GM18907 (cell line): ENCODE measurements around the gene IL1RL1.
A peak's percentile ranks its signal among the peaks of the same experiment; 100 is the strongest.

Source experiments
- ATAC-seq: cut with Tn5 transposase; IDR thresholded peaks from one replicate; pipeline ENCODE4 v1.9.1; 2021; ENCODE audit warnings: mild to moderate bottlenecking, moderate library complexity; ENCODE audit not compliant: unreplicated experiment

Gene IL1RL1

DNA sequence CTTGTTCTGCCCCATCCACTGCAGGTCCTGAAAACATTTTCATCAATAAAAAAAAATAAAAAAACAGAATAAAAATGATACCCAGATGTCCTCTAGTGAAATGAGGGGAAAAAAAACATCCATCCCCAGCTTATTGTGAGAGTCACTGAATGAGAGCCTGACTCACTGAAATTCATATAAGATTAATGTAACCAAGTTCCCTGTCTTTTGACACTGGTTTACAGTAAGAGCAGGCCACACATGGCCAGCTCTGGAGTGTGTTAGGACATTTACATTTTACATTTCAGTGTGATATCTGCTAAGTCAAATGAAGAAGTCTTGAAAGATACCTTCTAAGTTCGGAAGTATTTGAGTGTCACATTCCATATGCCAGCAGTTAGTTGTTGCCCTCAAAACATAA is 23.1 kb downstream of the IL1RL1 start:
- ATAC-seq = no peak

DNA sequence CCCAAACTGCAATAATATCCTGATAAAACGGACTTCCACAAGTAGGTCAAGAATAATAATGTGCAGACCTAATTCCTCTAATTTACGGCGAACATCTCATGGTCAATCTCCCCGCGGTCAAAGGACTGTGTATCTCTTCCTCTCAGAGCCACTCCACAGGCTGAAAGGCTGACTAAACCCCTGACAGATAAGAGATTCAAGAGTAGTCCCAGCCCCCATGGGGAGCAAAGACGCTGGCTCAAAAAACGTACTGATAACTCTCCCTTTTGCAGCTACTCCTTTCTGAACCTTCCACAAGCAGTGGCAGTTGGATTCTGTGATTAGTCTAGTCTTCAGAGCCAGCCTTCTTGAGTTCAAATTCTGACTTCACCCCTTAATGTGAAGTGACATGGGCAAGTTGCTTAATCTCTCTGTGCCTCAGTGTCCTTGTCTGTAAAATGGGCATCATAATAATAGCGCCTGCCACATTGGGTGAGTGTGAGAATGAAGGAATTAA is 24.6 kb downstream of the IL1RL1 start:
- no peak for ATAC-seq

DNA sequence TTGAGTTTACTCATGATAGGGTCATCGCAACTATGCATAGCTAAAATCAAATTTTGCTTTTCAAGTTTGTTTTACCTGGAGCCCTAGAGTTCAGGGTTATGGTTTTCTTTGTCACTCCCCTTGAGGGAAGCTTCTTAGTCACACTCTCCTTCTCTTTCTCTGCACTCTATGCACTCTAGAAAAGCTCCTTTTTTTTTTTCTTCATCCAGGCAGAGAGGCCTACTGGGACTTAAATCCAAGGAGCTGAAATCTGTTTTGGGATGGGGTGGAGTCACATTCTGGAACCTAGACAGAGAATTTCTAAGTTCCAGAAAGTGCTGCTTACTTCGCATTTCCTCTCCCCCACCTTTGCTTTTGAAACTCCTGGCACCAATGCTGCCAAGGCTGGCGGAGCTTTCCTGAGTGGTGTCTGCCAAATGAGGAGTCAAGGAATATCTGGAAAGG is 25.2 kb downstream of the IL1RL1 start:
- ATAC-seq = no peak

DNA sequence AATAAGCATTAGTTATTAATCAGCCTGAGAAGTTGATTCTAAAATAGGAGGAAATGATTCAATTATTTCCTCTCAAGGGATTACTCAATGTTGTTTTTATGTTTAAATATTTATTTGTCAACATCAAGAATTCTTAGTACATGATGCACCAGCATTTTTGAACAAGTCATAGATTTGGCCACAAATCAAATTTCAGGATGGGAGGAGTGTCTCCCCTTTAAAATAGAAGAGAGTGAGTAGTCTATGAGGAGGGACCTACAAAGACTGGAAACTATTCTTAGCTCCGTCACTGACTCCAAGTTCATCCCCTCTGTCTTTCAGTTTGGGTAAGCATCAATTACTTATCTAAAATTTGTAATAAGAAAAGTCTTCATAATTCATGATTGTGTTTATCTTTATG is 25.6 kb downstream of the IL1RL1 start:
- ATAC-seq = no peak

DNA sequence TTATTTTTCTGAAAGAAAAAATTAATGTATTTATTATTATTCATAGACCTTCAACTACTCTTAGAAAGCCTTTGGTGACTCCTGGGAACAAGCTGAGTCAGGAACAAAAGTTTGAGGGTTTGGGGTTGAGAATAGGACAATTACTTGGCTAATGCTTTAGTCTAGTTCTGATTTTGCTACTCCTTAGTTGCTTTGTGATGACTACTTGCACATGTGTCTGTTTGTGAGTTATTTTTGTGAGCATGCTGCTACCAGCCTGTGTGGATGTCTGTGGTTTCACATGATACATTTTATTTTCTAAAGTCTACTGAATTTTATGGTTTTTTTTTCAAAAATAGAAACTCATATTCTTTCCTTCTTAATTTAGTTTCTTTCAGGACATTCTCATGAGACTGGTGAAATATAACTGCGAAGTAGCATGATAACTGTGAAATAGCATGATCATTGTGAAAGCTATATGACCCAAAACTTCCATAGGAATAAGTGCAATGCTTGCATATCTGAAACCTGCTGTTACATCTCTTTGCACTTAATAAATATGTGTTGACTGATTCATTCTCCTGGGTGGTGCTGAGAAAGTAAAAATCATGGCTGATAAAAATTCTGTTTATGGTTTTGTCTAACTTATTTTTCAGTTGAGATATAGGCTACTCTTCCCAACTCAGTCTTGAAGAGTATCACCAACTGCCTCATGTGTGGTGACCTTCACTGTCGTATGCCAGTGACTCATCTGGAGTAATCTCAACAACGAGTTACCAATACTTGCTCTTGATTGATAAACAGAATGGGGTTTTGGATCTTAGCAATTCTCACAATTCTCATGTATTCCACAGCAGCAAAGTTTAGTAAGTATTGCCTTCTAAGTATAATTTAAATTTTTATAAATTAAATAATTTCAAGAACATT is 26.4 kb downstream of the IL1RL1 start:
- no peak for ATAC-seq

DNA sequence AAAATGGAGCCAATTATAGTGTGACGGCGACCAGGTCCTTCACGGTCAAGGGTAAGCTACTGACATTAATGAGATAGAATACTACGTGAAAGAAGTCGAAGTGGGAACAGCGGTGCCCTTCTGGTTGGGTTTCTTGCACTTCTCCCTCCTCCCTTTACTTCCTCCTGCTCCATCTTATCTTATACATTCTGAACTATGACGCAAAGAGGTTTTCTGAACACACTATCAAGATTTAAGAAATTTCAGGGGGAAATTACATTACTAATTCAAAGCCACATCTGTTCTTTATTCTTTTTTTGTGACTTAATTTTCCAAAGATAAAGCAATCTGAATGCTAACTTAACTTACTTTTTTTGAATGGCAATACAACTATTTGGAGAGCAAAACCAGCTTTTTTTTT is 29.4 kb downstream of the IL1RL1 start:
- no peak for ATAC-seq

DNA sequence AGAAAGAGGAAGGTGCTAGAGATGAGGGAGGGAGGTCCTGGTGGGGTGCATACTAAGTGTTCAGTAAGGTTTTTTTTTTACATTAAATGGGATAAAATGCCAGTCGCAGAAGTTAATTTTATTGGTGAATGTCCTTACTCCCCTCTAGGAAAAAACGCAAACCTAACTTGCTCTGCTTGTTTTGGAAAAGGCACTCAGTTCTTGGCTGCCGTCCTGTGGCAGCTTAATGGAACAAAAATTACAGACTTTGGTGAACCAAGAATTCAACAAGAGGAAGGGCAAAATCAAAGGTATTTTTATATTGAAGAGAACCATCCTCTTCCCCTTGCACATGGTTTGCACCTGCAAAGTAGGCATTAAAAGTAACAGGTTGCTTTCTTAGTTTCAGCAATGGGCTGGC is 31.5 kb downstream of the IL1RL1 start:
- ATAC-seq = no peak

DNA sequence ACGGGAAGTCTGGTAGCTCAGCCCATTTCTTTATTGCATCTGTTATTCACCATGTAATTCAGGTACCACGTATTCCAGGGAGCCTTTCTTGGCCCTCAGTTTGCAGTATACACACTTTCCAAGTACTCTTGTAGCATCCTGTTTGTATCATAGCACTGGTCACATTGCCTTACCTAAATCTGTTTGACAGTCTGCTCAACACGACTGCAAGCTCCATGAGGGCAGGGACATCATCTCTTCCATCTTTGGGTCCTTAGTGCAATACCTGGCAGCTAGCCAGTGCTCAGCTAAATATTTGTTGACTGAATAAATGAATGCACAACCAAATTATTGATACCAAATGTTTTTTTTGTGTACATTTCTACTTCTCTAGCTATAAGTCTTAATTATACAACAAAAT is 33.0 kb downstream of the IL1RL1 start:
- ATAC-seq = no peak

DNA sequence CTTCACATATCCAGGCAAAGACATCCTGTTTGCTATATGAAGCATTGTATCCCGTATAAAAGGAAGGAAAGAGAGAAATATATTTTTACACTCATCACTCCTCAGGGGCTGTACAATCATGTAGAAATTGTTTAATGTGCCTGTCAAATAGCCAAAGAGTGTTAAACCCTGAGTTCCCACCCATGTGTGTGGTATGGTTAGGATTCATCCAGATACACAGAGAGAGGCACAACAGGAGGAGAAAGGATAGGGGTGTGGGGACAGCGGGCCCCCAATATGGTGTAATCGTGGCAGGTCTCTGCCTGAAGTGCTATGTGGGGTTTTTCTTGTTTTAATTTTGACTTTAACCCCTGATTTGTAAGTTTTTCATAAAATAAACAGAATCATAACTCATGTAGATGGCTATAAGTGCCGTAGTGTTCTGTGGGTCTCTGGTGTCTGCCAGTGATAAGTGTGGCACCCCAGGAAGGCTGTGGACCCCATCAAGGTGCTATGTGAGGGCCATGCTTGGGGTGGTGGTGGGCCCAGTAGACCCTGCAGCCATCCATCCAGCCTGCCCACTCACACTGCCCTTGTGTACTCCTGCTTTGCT is 34.1 kb downstream of the IL1RL1 start:
- ATAC-seq = no peak

DNA sequence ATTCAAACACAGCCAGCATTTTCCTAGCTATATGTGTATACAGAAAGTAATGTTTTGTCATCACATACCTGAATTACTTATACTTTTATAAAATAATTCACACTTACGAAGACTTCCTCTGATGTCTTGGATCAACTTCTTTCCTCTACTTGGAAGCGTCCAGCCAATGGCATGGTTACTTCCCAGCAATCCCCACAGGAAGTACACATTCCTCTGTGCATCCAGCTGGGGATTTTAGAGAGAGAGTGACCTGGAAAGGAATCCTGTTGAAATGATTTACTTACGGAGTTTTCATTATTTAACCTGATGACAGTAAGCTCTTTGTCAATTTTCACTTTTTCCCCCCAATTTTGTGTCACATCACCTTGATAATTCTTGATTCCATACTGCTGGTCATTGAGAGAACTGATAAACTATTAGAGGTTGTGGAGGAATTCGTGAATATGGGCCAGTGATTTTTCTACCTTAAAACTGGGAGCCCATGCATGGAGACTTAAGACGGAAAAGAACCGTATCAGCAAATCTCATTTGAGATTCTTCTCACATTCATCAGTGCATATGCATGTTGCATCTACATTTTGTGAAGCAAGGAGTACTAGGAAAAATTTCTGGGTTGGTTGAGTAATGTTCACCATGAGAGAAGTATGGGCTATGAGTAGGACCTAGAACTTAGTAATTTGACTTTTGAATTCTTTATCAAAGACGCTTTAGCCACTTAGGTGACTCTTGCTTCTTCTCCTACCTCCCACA is 35.2 kb downstream of the IL1RL1 start:
- no peak for ATAC-seq

DNA sequence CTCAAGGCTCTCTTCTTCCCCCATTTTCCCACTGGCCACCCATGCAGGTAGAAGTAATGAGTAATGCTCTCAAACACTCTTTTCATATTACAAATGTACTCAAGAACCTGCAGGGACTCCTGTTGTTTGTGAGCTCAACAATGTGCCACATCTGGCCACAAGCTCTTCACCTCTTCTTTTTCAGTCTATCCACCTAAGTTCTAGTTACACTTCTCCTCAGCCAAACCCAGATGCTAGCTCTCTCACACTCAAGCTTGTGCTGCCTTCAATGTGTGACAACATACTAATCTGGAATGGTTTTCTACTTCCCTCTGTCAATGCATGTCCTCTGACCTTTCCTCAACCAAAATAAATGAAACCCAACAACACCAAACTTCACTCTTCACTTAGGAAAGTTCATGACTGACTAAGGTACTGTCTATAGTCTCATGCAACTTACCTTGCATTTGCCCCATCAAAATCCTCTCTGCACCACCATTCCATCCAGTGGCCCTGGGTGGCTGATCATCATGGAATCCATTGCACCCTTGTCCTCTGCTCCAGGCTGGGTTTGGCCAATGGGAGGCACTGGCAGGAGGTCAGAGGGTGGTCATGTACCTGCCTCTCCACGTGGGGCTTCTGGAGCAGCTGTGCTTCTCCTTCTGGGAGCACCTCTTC is 38.9 kb downstream of the IL1RL1 start:
- peak; percentile 48 for ATAC-seq

DNA sequence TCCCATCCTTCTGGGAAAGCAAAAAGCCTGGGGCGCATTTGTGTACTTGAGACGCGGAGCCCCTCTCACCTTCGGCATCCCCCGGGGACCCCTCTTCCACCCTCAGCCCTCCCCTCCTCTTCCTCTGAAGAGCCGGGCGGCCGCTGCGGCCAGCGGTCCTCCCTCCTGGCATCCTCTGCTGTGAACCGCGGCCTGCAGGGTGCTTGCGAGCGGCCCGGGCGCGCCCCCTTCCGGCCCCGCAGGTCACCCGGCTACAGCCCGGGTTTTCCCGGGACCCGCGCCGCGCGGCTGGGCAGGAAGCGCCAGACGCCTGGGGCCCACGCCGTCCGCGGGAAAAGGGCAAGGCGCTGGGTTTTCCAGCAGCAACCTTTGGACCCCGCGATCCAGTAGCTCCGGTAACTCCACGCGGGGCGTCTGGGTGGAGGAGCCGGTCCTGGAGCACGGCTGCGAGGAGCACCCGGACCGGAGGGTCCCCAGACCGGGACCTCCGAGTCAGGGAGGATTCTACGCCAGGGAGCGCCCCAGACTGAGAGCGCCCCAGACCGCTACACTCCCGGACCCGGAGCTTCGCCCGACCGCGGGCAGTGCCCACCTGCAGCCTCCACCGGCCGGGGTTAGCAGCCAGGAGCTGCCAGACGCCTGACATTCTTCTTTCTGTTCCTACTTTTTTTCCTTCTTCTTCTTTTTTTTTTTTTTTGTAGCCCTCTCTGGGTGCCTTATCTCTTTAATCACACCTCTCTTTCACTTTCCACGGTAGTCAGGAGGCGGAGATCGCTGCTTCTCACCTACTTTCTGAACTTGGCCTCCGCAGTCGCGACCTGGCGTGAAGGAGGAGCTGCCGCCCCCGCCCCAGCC is 44.4 kb downstream of the IL1RL1 start, which contains the start of gene IL18R1:
IL18R1 (plus strand) TSS at position 271 of the 855 bp plus-strand sequence. CDS start 6,865 bp downstream, outside the sequence.
- ATAC-seq = peak; percentile 94

DNA sequence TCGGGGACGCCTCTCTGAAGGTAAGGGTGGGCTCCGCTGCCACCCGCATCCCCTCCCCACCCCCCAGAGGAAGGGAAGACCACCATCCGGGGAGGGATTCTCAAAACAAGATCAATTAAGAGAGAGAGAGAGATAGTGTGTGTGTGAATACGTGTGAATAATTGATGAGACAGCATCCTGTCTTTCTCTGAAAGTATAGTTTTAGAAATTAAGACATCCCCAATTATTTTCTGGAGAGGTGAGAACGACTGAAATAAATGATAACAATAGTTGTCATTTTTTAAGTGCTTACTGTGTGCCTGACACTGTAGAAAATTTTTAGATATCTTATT is 45.0 kb downstream of the IL1RL1 start:
- ATAC-seq = peak; percentile 3

DNA sequence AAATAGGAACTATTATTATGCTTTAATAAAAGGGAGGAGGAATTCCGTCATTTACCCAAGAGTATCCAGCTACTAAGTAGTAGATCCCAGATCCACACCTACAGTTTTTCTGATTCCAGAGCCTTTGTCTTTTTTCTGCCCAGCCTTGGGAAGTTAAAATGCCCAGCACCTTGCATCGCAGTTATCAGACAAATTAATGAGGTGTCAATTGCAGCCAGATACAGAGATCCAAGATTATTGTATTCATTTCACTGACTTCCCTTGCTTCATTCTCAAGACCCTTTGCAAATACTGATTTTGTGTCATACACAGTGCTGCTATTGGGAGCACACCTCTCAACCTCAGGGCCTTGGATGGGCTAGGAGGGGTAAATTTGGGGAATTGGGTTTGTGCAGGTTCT is 45.4 kb downstream of the IL1RL1 start:
- no peak for ATAC-seq

DNA sequence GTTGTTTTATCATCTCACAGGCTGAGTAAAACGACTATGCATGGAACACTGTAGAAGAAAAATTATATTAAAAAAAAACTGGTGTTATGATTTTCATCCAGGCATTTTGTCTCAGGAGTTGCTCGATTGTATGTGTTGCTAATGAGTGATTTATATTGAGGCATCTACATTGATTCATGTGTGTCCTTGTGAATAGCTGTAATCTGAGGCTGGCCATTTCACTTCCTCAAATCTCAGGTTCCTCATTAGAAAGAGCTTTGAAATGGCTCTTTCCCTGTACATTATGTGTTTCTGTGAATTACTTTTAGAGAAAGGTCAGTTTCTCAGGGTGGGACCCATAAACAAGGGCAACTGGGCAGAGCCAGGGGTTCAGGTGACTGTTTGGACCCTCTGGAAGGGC is 46.6 kb downstream of the IL1RL1 start:
- no peak for ATAC-seq

DNA sequence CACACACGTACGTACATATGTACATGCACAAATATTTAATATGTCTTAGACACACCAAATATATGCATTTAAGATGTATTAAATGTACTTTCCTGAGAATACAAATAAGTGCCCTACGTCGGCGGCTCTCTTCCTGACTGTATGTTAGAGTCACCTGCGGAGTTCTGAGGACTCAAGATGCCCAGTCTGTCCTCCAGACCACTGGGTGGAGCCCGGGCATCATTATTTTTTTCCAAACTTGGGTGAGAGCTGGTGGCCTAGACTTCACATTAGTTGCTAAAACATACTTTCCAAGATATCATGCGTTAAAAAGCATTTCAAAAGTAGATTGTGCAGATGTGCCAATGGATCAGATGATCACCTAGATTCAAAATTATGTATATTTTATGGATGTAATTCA is 47.1 kb downstream of the IL1RL1 start:
- no peak for ATAC-seq

DNA sequence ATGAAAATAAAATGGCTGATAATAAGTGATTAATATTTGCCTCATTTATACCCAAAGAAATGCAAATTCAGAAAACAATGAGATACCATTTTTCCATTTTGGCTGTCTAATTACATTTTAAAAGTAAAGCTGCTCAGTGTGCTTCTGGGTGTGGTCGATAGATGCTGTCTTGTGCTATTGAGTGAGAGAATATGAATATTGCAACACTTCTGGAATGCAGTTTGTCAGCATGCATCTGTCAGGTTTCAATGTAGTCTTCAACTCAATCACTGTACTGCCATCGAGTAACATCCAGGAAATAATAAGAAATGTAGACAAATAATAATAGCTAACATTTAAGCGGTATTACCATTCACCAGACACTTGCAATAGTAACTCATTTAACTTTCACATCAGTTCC is 48.2 kb downstream of the IL1RL1 start:
- no peak for ATAC-seq

DNA sequence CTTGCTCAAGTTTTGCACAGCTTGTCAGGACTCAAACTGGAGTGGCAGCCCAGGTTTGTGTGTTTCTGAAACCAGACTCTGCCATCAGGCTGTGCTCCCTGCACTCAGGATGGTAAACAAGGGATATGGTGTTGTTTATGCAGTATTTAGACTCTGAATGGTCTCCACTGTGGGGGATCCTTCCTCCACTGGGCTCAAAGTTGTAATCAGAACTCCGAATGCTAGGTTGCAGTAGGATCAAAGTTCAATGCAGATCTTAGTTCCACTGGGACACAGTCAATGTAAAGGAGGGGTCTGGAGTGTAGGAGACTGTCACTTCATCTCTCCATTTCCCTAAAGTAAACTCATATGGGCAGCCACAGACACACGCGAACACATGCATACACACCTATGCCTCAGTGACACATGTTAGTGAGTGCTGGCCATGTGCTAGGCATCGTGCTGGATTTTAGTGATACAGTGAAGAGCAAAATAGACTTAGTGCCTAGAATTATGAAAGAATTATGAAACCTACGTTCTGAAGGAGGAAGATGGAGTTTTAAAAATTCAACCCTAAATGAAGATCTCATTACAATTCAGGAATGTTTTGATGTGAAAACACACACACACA is 50.4 kb downstream of the IL1RL1 start:
- no peak for ATAC-seq

DNA sequence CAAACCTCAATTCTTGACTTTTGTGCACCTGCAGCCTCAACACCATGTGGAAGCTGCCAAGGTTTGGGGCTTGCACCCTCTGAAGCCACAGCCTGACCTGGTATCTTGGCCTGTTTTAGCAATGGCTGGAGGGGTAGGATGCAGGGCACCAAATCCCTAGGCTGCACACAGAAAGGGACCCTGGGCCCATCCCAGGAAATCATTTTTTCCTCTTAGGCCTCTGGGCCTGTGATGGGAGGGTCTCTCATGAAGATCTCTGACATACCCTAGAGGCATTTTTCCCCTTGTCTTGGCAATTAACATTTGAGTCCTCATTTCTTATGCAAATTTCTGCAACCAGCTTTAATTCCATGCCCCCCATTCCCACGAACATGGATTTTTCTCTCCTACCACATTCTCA is 54.4 kb downstream of the IL1RL1 start:
- no peak for ATAC-seq
